Effector memory CD4-positive, alpha-beta T cell (primary cell): ENCODE results near the gene ISCU.

Experiments
- DNase-seq, 3 donors: peaks; one replicate each; pipeline ENCODE4 v3.0.0-alpha.2; 2020
- H3K27ac ChIP-seq: 2 replicates; pipeline ENCODE4 v1.7.0; 2013; ENCODE audit warnings: mild to moderate bottlenecking, low read length, moderate library complexity; ENCODE audit not compliant: insufficient read depth, poor library complexity, severe bottlenecking
- H3K27me3 ChIP-seq: replicated peaks from 2 replicates; pipeline ENCODE4 v1.7.0; 2013; ENCODE audit warnings: mild to moderate bottlenecking, low read length; ENCODE audit not compliant: insufficient read depth, control insufficient read depth, poor library complexity, severe bottlenecking
- H3K36me3 ChIP-seq: 2 replicates; pipeline ENCODE4 v1.7.0; 2013; ENCODE audit warnings: mild to moderate bottlenecking, low read length, moderate library complexity; ENCODE audit not compliant: control insufficient read depth, insufficient read depth
- H3K4me1 ChIP-seq: 2 replicates; pipeline ENCODE4 v1.7.0; 2013; ENCODE audit warnings: low read length, mild to moderate bottlenecking; ENCODE audit not compliant: control insufficient read depth, insufficient read depth, poor library complexity, severe bottlenecking
- H3K4me3 ChIP-seq: 2 replicates; pipeline ENCODE4 v1.7.0; 2013; ENCODE audit warnings: low read length, low read depth, mild to moderate bottlenecking; ENCODE audit not compliant: insufficient read depth, poor library complexity, severe bottlenecking
- H3K9me3 ChIP-seq: 2 replicates; pipeline ENCODE4 v1.7.0; 2013; ENCODE audit warnings: mild to moderate bottlenecking, low read length, moderate library complexity; ENCODE audit not compliant: control insufficient read depth

The ISCU gene

DNA sequence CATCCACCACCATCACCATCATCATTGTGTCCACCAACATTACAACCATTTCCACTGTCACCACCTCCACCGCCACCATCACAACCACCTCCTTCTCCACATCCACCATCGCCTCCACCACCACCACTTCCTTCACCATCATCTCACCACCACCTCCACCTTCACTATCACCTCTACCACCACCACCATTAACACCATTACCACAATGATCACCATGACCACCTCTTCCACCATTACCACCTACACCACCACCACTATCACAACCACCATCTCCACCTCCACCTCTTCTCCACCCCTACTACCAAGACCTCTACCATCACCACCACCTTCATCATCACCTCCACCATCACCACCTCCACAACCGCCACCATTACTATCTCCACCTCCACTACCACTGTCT, 16.4 kb downstream of the ISCU start:
- no peaks in the 10 kb centered on the region for H3K9me3 ChIP-seq
- H3K4me1 ChIP-seq, result no peaks in the 10 kb centered on the region
- DNase-seq, result no peak
- H3K27ac ChIP-seq, result no peak overlapping the region
- H3K36me3 ChIP-seq, result no peaks in the 10 kb centered on the region
- H3K27me3 ChIP-seq, result no peaks in the 10 kb centered on the region
- H3K4me3 ChIP-seq, result no peak overlapping the region

DNA sequence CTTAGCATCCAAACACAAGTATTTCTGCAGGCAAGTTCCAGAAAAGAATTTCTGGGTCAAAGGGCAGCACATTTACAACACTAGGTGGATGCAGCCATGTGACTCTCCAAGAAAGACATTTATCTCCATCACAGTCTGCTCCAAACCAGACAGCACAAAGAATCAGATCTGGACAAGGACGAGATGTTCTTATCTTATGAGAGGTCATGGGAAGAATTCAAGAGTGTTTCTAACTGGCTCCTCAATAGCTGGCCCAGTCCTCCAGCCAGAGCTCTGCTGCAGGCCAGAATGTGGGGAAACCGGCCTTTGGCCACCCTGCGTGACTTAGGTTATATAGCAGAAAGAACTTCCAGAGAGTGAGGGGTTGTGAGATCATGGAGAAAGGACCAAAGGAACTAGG, 18.1 kb downstream of the ISCU start:
- no peak for DNase-seq
- Histone ChIP-seq H3K9me3 (no peaks in the 10 kb centered on the region), H3K4me3 (no peak overlapping the region), H3K4me1 (no peaks in the 10 kb centered on the region), H3K27me3 (no peaks in the 10 kb centered on the region), H3K27ac (no peak overlapping the region), H3K36me3 (no peaks in the 10 kb centered on the region)

DNA sequence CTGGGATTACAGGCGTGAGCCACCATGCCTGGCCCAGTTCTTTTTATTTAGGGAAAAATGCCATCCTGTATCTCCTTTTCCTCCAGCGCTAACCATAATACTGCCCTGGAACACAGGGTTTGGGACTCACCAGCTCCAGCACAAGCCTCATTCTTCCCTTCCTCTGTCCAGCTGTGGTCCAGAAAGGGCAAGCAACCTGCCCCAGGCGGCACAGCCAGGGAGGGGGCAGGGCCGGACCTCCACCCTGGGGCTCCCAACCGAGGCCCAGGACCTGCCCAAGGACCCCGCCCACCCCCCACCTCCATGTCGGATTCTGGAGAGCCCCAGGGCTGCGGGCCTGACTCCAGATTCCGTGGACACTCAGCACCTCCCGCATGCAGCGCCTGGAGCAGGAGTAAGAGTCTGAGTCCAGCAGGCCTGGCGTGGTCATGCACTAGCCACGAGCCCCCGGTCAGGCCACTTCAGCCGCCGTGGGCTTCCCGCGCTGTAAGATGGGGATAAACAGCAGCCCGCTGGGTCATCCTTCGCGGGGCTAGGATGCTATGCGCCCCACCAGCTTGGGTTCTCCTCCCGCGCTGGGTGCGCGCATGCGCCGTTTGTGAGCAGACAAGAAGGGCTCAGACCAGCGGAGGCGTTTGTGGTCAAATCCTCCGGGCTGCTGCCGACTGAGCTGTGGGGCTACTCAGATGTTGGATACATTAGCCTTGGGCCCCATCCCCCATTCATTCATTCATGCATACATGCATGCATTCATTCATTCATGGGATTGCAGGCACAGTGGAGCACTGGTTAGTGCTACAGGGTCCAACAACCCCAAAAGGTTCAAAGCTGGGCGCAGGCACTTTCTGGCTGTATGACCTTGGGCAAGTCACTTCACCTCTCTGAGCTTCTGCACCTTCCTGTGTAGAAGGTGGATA, 19.2 kb downstream of the ISCU start:
- no peaks in the 10 kb centered on the region for H3K9me3 ChIP-seq
- DNase-seq, result no peak
- no peaks in the 10 kb centered on the region for H3K36me3 ChIP-seq
- H3K4me3 ChIP-seq, result no peak overlapping the region
- H3K27me3 ChIP-seq, result no peaks in the 10 kb centered on the region
- H3K27ac ChIP-seq, result no peak overlapping the region
- H3K4me1 ChIP-seq, result no peaks in the 10 kb centered on the region

DNA sequence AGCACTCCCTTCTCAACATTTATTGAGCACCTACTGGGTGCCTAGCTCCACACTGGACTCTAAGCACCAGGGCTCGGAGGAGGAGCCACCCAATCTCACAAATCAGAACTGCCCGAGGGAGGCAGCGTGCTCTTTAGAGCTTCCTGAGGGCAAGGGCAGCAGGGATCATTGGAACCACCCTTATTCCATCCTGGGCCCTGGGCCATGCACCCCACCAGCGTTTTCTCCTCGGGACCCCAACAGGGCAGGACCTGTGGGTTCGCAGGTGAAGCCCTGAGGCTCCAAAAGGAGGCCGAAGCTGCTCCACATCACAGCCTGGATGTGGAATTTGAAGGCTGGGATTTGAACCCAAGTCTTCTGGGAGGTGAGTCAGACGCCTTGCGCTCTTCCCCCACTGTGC, 20.1 kb downstream of the ISCU start:
- Histone ChIP-seq H3K4me3 (no peak overlapping the region), H3K36me3 (no peaks in the 10 kb centered on the region), H3K9me3 (no peaks in the 10 kb centered on the region), H3K27me3 (no peaks in the 10 kb centered on the region), H3K27ac (no peak overlapping the region), H3K4me1 (no peaks in the 10 kb centered on the region)
- no peak for DNase-seq

DNA sequence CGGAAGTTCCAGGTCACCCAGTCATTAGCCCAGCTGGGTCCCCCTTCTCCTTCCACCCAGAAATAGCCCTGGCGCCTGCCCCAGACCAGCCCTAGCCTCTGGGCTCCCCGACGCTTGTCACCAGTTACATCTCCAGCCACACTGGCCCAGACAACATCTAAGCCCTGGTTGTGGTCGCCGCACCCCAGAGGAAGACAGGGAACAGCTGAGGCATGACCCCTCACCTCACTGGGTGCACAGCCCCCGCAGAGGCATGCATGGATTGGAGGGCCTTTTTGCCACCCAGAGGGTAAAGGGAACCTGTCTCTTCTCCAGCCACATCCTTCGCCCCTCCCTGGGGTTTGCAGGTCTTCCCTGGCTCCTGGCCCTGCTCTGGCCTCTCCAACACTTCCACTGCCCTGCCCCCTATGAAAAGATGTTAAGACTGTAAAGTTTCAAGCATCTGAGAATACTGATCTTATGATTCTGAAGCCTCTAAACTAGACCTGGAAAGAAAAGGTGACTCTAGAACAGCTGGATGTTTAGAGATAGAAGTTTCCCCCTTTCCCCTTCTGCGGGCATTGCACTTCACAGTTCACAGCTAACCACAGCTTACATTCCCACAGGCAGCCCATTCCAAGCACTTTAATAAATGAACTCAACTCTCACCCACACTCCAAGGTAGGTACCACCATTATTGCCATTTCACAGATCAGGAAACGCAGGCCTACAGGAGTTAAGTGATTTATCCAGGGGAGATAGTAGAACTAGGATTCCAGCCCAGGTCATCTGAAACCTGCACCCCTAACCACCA, 20.8 kb downstream of the ISCU start:
- Histone ChIP-seq H3K27me3 (no peaks in the 10 kb centered on the region), H3K9me3 (no peaks in the 10 kb centered on the region), H3K4me3 (no peak overlapping the region), H3K27ac (no peak overlapping the region), H3K36me3 (no peaks in the 10 kb centered on the region), H3K4me1 (no peaks in the 10 kb centered on the region)
- DNase-seq, result no peak

DNA sequence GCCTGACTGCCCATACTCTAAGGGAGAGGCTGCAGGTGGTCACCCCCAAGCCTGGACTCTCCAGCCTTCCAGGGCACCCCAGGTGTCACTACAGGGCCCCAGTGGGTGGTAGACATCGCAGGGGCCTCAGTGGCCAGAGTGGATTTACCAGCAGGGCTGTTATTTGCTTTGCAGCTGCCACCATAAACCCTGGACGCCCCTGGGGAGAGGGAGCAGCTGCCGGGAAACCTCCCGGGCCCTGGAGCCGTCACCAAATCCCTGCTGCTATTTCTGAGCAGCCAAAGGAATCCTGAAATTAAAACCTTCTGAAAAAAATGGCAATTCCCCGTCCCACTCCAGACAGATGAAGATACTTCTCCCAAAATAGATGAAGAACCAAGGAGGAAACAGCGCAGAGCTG, 21.6 kb downstream of the ISCU start:
- no peaks in the 10 kb centered on the region for H3K27me3 ChIP-seq
- H3K4me3 ChIP-seq, result no peak overlapping the region
- no peaks in the 10 kb centered on the region for H3K4me1 ChIP-seq
- no peaks in the 10 kb centered on the region for H3K9me3 ChIP-seq
- DNase-seq, result no peak
- H3K27ac ChIP-seq, result no peak overlapping the region
- H3K36me3 ChIP-seq, result no peaks in the 10 kb centered on the region

- H3K27me3 ChIP-seq, result no peaks in the 10 kb centered on the region
- no peaks in the 10 kb centered on the region for H3K36me3 ChIP-seq
- no peak overlapping the region for H3K27ac ChIP-seq
- no peaks in the 10 kb centered on the region for H3K9me3 ChIP-seq
- no peaks in the 10 kb centered on the region for H3K4me1 ChIP-seq
- no peak overlapping the region for H3K4me3 ChIP-seq
- no peak for DNase-seq
Measured at GRCh38 chr12:108584456-108585065, 22.2 kb downstream of the ISCU start.

DNA sequence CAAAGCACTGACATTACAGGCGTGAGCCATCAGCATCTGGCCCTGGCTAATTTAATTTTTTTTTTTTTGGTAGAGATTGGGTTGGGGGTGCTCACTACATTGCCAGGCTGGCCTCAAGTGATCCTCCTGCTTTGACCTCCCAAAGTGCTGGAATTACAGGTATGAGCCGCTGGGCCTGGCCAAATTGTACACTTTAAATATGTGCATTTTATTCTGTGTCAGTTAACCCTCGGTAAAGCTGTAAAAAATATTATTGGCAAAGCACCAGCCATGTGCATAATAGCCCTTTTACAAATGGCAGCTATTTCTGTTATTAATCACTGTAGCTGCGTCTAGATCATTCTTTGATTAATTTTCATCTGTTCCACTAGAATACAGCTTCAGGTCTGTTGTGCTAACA, 23.5 kb downstream of the ISCU start:
- Histone ChIP-seq H3K27ac (no peak overlapping the region), H3K36me3 (no peaks in the 10 kb centered on the region), H3K4me3 (no peak overlapping the region), H3K27me3 (no peaks in the 10 kb centered on the region), H3K9me3 (no peaks in the 10 kb centered on the region), H3K4me1 (no peaks in the 10 kb centered on the region)
- no peak for DNase-seq

- Histone ChIP-seq H3K36me3 (no peaks in the 10 kb centered on the region), H3K27ac (no peak overlapping the region), H3K4me1 (no peaks in the 10 kb centered on the region), H3K9me3 (no peaks in the 10 kb centered on the region), H3K27me3 (no peaks in the 10 kb centered on the region), H3K4me3 (no peak overlapping the region)
- no peak for DNase-seq
Measured at GRCh38 chr12:108586306-108586705, 23.9 kb downstream of the ISCU start.

DNA sequence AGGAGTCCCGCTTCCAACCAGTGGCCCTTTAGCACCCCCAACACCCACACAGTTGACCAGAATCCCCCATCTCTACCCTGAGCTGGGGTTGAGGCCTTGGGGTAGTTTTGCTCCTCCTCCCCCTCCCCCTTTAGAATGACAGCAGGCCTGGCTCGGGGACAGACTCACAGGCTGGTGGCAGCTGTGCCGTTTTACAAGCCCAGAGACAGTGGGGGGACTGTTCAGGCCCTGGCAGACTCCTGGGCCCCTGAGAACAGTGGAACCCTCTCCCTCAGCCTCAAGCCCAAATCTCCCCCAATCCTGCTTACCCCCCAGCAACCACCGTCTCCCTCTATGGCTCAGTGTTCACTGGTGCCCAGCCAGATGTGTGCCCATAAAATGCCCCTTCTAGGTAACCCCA, 25.4 kb downstream of the ISCU start:
- no peak overlapping the region for H3K4me3 ChIP-seq
- no peak for DNase-seq
- H3K9me3 ChIP-seq, result no peaks in the 10 kb centered on the region

More for the DNA sequence above, 25.4 kb downstream of the ISCU start:
- Histone ChIP-seq H3K27me3 (no peaks in the 10 kb centered on the region), H3K4me1 (no peaks in the 10 kb centered on the region), H3K27ac (no peak overlapping the region), H3K36me3 (no peaks in the 10 kb centered on the region)
